ENCODE measurements around the gene CAPN9. TPM values are rescaled to one million over a fixed set of nuclear protein-coding genes. Genes with fewer than 3 reads are reported as not detected.

Gene CAPN9
- total RNA-seq, 6 experiments from 2014 or later, result not detected

DNA sequence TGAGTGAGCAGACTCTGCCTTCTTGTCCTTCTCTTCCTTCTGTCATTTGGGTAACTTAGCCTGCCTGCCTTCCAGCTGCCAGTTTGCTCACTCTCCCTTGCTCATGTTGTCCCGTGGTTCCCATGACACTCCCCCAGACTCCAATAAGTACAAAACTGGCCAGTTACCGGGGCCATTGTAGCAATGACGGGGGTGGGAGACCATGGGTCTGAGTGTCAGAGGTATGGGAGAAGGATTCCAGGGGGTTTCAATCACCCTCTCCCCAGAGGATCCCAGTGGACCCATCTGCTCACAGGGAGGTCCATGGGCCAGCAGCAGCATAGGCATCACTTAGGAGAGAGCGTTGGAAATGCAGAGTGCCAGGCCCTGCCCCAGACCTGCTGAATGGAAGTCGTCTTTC, 51.3 kb downstream of the CAPN9 start:
- Histone ChIP-seq H3K4me3 (no peak overlapping the region), H3K27me3 (no peaks in the 10 kb centered on the region), H3K36me3 (no peaks in the 10 kb centered on the region), H3K9me3 (no peaks in the 10 kb centered on the region), H3K27ac (no peak overlapping the region), H3K4me1 (no peaks in the 10 kb centered on the region)
- no peak for TF ChIP-seq POLR2A (IDR thresholded peaks at IDR 0.05)
- TF ChIP-seq, protein P1, sequence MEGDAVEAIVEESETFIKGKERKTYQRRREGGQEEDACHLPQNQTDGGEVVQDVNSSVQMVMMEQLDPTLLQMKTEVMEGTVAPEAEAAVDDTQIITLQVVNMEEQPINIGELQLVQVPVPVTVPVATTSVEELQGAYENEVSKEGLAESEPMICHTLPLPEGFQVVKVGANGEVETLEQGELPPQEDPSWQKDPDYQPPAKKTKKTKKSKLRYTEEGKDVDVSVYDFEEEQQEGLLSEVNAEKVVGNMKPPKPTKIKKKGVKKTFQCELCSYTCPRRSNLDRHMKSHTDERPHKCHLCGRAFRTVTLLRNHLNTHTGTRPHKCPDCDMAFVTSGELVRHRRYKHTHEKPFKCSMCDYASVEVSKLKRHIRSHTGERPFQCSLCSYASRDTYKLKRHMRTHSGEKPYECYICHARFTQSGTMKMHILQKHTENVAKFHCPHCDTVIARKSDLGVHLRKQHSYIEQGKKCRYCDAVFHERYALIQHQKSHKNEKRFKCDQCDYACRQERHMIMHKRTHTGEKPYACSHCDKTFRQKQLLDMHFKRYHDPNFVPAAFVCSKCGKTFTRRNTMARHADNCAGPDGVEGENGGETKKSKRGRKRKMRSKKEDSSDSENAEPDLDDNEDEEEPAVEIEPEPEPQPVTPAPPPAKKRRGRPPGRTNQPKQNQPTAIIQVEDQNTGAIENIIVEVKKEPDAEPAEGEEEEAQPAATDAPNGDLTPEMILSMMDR (IDR thresholded peaks at IDR 0.05), result no peak
- DNase-seq, result no peak
- 79% methylated on average over 2 of the region's 5 CpGs for WGBS (ENCODE audit: insufficient coverage, low coverage, low lambda C conversion rate, missing lambda C conversion rate)
- intact Hi-C loops (cut with DNase I), result no loop called here
- ATAC-seq, result no peak

DNA sequence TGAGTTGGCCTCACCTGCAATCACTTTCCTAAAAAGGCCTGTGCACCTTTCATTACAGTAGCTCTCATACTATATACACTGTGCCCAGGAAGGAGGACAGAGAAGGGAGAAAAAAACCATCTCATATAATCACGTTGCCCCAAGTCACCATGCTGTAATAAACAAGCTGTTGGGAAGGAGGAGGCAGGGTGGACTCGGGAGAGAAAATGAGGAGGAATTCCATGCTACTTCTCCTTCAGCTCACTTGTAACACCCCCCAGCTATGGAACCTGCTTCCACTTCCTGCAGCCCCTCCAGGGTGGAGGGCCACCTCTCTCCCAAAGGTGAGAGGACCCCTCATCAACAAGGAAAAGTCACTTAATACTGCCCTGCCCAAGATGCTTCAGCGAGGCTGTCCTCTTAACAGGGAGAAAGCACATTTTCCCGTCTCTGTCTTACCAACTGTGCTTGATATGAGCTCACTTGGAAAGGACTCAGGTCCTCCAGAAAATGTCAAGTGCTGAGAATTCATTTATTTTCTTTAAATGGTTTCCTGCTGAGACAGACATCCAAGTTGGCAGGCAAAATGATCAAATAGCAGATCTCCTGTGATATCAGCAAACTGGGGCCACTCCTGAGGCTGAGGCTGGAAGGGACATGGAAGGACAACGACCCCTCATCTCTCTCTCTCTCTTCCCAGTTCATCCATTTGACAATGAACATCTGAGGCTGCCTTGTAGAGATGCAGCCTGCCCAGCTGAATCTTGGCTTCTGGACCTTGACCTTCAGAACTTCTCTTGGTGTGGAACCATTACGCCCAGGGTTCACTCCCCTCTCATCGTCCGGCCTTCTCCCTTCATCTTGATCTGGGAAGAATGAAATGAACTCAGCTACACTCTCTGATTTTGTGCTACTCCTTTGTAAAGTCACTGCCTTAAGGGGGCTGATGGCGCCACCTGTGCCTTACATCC, 54.0 kb downstream of the CAPN9 start:
- Histone ChIP-seq H3K4me1 (no peaks in the 10 kb centered on the region), H3K4me3 (no peak overlapping the region), H3K27ac (no peak overlapping the region), H3K36me3 (no peaks in the 10 kb centered on the region), H3K9me3 (no peaks in the 10 kb centered on the region), H3K27me3 (no peaks in the 10 kb centered on the region)
- ATAC-seq (no peak), DNase-seq (no peak)
- no peak for TF ChIP-seq POLR2A (IDR thresholded peaks at IDR 0.05)
- TF ChIP-seq, protein P1 (IDR thresholded peaks at IDR 0.05), result no peak
- 77% methylated on average over 9 of the region's 9 CpGs for WGBS (ENCODE audit: insufficient coverage, low coverage, low lambda C conversion rate, missing lambda C conversion rate)
- intact Hi-C loops (cut with DNase I), result no loop called here

DNA sequence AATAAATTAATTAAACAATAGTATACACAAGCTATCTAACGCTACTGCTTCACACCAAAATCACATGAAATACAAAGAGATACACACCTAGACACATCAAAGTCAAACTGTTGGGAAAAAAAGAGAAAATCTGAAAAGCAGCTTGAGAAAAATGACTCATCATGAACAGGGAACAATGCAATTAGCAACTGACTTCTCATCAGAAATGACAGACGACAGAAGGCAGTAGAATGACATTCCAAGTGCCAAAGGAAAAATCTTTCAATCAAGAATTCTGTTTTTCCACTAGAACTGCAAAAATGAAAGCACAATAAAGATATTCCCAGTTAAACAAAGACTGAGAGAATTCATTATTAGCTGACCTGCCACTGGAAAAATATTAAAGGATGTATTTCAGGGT, 57.2 kb downstream of the CAPN9 start:
- H3K36me3 ChIP-seq, result no peaks in the 10 kb centered on the region
- DNase-seq (no peak), ATAC-seq (no peak)
- 80% methylated on average over 2 of the region's 2 CpGs for WGBS (ENCODE audit: insufficient coverage, low coverage, low lambda C conversion rate, missing lambda C conversion rate)
- no peaks in the 10 kb centered on the region for H3K9me3 ChIP-seq
- intact Hi-C loops (cut with DNase I), result no loop called here
- TF ChIP-seq, protein P1 (IDR thresholded peaks at IDR 0.05), result no peak
- TF ChIP-seq POLR2A (IDR thresholded peaks at IDR 0.05), result no peak
- no peak overlapping the region for H3K4me3 ChIP-seq
- no peaks in the 10 kb centered on the region for H3K4me1 ChIP-seq
- no peak overlapping the region for H3K27ac ChIP-seq
- no peaks in the 10 kb centered on the region for H3K27me3 ChIP-seq

DNA sequence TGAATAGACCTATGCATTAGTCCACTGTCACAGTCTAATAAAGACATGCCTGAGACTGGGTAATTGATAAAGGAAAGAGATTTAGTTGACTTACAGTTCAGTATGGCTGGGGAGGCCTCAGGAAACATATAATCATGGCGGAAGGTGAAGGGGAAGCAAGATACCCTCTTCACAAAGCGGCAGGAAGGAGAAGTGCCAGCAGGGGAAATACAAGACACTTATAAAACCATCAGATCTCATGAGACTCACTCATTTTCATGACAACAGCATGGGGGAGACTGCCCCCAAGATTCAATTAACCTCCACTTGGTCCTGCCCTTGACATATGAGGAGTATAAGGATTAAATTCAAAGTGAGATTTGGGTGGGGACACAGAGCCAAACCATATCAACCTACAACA, 59.4 kb downstream of the CAPN9 start:
- Histone ChIP-seq H3K4me3 (no peak overlapping the region), H3K4me1 (no peaks in the 10 kb centered on the region), H3K36me3 (no peaks in the 10 kb centered on the region), H3K9me3 (no peaks in the 10 kb centered on the region), H3K27ac (no peak overlapping the region), H3K27me3 (no peaks in the 10 kb centered on the region)
- WGBS (ENCODE audit: insufficient coverage, low coverage, low lambda C conversion rate, missing lambda C conversion rate), result 38% methylated on average over 1 of the region's 2 CpGs
- no peak for ATAC-seq
- intact Hi-C loops (cut with DNase I), result no loop called here
- DNase-seq, result no peak
- TF ChIP-seq, protein P1 (IDR thresholded peaks at IDR 0.05), result no peak
- TF ChIP-seq POLR2A (IDR thresholded peaks at IDR 0.05), result no peak
